Endothelial cell of umbilical vein (primary cell): ENCODE results near the gene UCKL1. TPM values are rescaled to one million over a fixed set of nuclear protein-coding genes. Genes with fewer than 3 reads are reported as not detected.

Source experiments
- BruUV-seq: library from RNA; stranded (reverse); fragments of 400-500 nt; replicated peaks from 2 replicates; lab custom pipeline; 2021; lab: Mats Ljungman, UMichigan
- CTCF ChIA-PET: fragments of 300-600, 350-600 bp; sonication (Branson Sonifier 250); formaldehyde crosslinking; loops from one replicate; lab custom pipeline; 2021; ENCODE audit warnings: antibody characterized with exemption, inconsistent platforms; lab: Charles Lee
- POLR2A ChIA-PET: fragments of 300-600, 350-600 bp; sonication (Branson Sonifier 250); formaldehyde crosslinking; loops from one replicate; lab custom pipeline; 2021; ENCODE audit warnings: antibody characterized with exemption, inconsistent platforms; lab: Charles Lee
- DNase-seq: peaks from one replicate; pipeline ENCODE4 v3.0.0-alpha.2; 2011; ENCODE audit warnings: low read depth, low spot score
- FAIRE-seq: peaks from 2 replicates; lab custom pipeline; 2011; peaks lifted over from hg19 to GRCh38; lab: Jason Lieb, UNC
- H2AFZ ChIP-seq: 2 replicates; pipeline ENCODE4 v1.6.0; 2012; ENCODE audit warnings: low read depth, low read length, control low read depth, inconsistent platforms
- H3K27ac ChIP-seq: 2 replicates; pipeline ENCODE4 v1.5.1; 2011; ENCODE audit warnings: low read depth, mild to moderate bottlenecking, control low read depth, low read length, moderate library complexity; ENCODE audit not compliant: insufficient read depth
- H3K27me3 ChIP-seq, 2 experiments: 2 replicates each; pipeline versions ENCODE4 v1.6.0 to v1.6.1; 2011; ENCODE audit warnings: low read length in 2 of 2, mixed read lengths in 1 of 2; ENCODE audit not compliant: control insufficient read depth in 2 of 2, insufficient read depth in 2 of 2
- H3K36me3 ChIP-seq, 2 experiments: 2 replicates in 1 of 2; 3 replicates in 1 of 2; pipeline ENCODE4 v1.5.1; 2011; ENCODE audit warnings: low read length in 2 of 2, mild to moderate bottlenecking in 1 of 2, moderate library complexity in 1 of 2; ENCODE audit not compliant: control insufficient read depth in 2 of 2, insufficient read depth in 2 of 2; ENCODE audit errors: extremely low read depth in 1 of 2
- H3K4me1 ChIP-seq: 3 replicates; pipeline ENCODE4 v1.5.1; 2011; ENCODE audit warnings: mild to moderate bottlenecking, low read length; ENCODE audit not compliant: control insufficient read depth, insufficient read depth; ENCODE audit errors: extremely low read depth
- H3K4me2 ChIP-seq: 2 replicates; pipeline ENCODE4 v1.6.1; 2011; ENCODE audit warnings: low read length, control low read depth, mixed read lengths; ENCODE audit not compliant: insufficient read depth
- H3K4me3 ChIP-seq, 3 experiments: fragments of 200-600 bp in 1 of 3; sonication (generic), shearing (Covaris generic) in 1 of 3; replicated peaks in 1 of 3; 2 replicates each; pipeline ENCODE4 v1.5.1; 2011 to 2016; ENCODE audit warnings: control low read depth in 3 of 3, low read length in 3 of 3, mild to moderate bottlenecking in 2 of 3, inconsistent platforms in 1 of 3, low read depth in 1 of 3, moderate library complexity in 1 of 3; ENCODE audit not compliant: insufficient read depth in 1 of 3
- H3K79me2 ChIP-seq: 2 replicates; pipeline ENCODE4 v1.6.0; 2012; ENCODE audit warnings: low read length, inconsistent platforms; ENCODE audit not compliant: control insufficient read depth, insufficient read depth
- H3K9ac ChIP-seq: replicated peaks from 2 replicates; pipeline ENCODE3; 2011; ENCODE audit warnings: low read length, control low read depth; ENCODE audit not compliant: insufficient read depth; ENCODE audit errors: extremely low read depth
- H3K9me1 ChIP-seq: replicated peaks from 3 replicates; pipeline ENCODE4 v1.6.0; 2011; ENCODE audit warnings: mild to moderate bottlenecking, low read length; ENCODE audit not compliant: control insufficient read depth, insufficient read depth; ENCODE audit errors: extremely low read depth
- H3K9me3 ChIP-seq: replicated peaks from 2 replicates; pipeline ENCODE4 v1.5.1; 2012; ENCODE audit warnings: low read length, inconsistent platforms; ENCODE audit not compliant: control insufficient read depth, insufficient read depth
- H4K20me1 ChIP-seq: replicated peaks from 2 replicates; pipeline ENCODE3; 2011; ENCODE audit warnings: mild to moderate bottlenecking, low read length; ENCODE audit not compliant: control insufficient read depth, insufficient read depth; ENCODE audit errors: extremely low read depth
- CTCF ChIP-seq, 2 donors: IDR thresholded peaks; 1 replicate in 1 of 2; 2 replicates in 1 of 2; pipeline ENCODE4 v1.5.1; 2011; ENCODE audit warnings: low read length in 2 of 2, mild to moderate bottlenecking in 2 of 2, moderate library complexity in 2 of 2, control low read depth in 1 of 2, inconsistent platforms in 1 of 2, low read depth in 1 of 2; ENCODE audit not compliant: insufficient read depth in 1 of 2; ENCODE audit errors: extremely low read depth in 1 of 2
- EZH2 ChIP-seq: IDR thresholded peaks from 2 replicates; pipeline ENCODE4 v1.6.1; 2012; ENCODE audit warnings: borderline replicate concordance, low read depth, mild to moderate bottlenecking, moderate library complexity, low read length, inconsistent platforms; ENCODE audit not compliant: severe bottlenecking
- FOS ChIP-seq: IDR thresholded peaks from 2 replicates; pipeline ENCODE4 v1.6.1; 2011; ENCODE audit warnings: mild to moderate bottlenecking, low read length, moderate library complexity, borderline replicate concordance; ENCODE audit not compliant: insufficient read depth
- GATA2 ChIP-seq: IDR thresholded peaks from 2 replicates; pipeline ENCODE4 v1.7.0; 2011; ENCODE audit warnings: low read depth, mild to moderate bottlenecking, moderate library complexity, mixed read lengths, low read length; ENCODE audit not compliant: insufficient read length, insufficient read depth
- JUN ChIP-seq: IDR thresholded peaks from 2 replicates; pipeline ENCODE4 v1.6.1; 2011; ENCODE audit warnings: borderline replicate concordance, low read depth; ENCODE audit not compliant: insufficient read length, insufficient read depth
- MAX ChIP-seq: IDR thresholded peaks from 2 replicates; pipeline ENCODE4 v1.6.1; 2011; ENCODE audit not compliant: insufficient read depth, insufficient read length
- MYC ChIP-seq: IDR thresholded peaks from one replicate; pipeline ENCODE4 v1.6.1; 2011; ENCODE audit warnings: mild to moderate bottlenecking, low read depth, low read length
- POLR2A ChIP-seq: IDR thresholded peaks from 2 replicates; pipeline ENCODE4 v1.6.1; 2012; ENCODE audit warnings: low read depth, mild to moderate bottlenecking, control low read depth, low read length
- POLR2AphosphoS5 ChIP-seq: IDR thresholded peaks from 2 replicates; pipeline ENCODE4 v1.6.1; 2012; ENCODE audit warnings: low read depth, mild to moderate bottlenecking, control low read depth, low read length, moderate library complexity; ENCODE audit not compliant: insufficient read depth
- dilution Hi-C: fragments of 300-500 bp; cut with MboI; formaldehyde crosslinking; loops from one replicate; pipeline ENCODE4 v1.15.0; 2019; ENCODE audit warnings: low sequenced_read_pairs; ENCODE audit not compliant: extremely low pct_ligation_motif_present
- intact Hi-C: fragments of 100-400 bp; cut with micrococcal nuclease; formaldehyde crosslinking; loops from one replicate; pipeline ENCODE4 v1.10.0; 2022
- microRNA counts: library from miRNA; unstranded; fragments of <30 nt; microRNA quantifications from one replicate; lab custom pipeline; 2016
- microRNA-seq: library from miRNA; unstranded; fragments of <30 nt; microRNA quantifications from one replicate; pipeline ENCODE4 v1.2.0, GENCODE V29; 2021; ENCODE audit warnings: borderline number of aligned reads, borderline replicate concordance
- polyA plus RNA-seq, 4 experiments: library from polyadenylated mRNA; depleted of rRNA in 3 of 4; stranded (reverse) in 3 of 4; unstranded in 1 of 4; fragments of >200 nt; gene quantifications; 2 replicates each; pipeline versions ENCODE4 v1.2.1 to v1.2.3, GENCODE V29; 2011 to 2012; ENCODE audit warnings: missing spikeins in 1 of 4
- small RNA-seq: library from RNA; depleted of rRNA; stranded (forward); fragments of <200 nt; gene quantifications from one replicate; pipeline ENCODE3, GENCODE V24; 2012; ENCODE audit warnings: low replicate concordance, low read depth; ENCODE audit not compliant: insufficient read depth, insufficient read length
- total RNA-seq: library from RNA; stranded (reverse); gene quantifications from 2 replicates; pipeline ENCODE4 v1.2.3, GENCODE V29; 2021

UCKL1 gene
- total and polyA plus RNA-seq, 2 donors (not counting 3 experiments of a cell fraction or from before 2014, with no cell fraction given) = 51.1 to 78.8 TPM

- Histone ChIP-seq H2AFZ (no peak overlapping the region), H3K9ac (no peak overlapping the region), H3K79me2 (peaks cover 3% of the 10 kb centered on the region), H3K36me3 (peaks cover 13 to 53% of the 10 kb centered on the region in 2 experiments), H3K9me1 (no peaks in the 10 kb centered on the region), H3K9me3 (no peaks in the 10 kb centered on the region), H4K20me1 (no peaks in the 10 kb centered on the region), H3K4me1 (peaks cover 6% of the 10 kb centered on the region), H3K4me2 (no peak overlapping the region), H3K27me3 (no peaks in the 10 kb centered on the region), H3K4me3 (no peak overlapping the region), H3K27ac (no peak overlapping the region)
- CTCF ChIA-PET = no interaction called here
- dilution Hi-C loops = no loop called here
- POLR2A ChIA-PET = no interaction called here
- BruUV-seq = no TSS peak
- DNase-seq (no peak), FAIRE-seq (no peak)
- TF ChIP-seq EZH2 (no peak), POLR2A (no peak), POLR2AphosphoS5 (no peak), GATA2 (no peak), MYC (no peak), MAX (no peak), JUN (no peak), CTCF (IDR thresholded peaks at IDR 0.05; ENCODE audit: extremely low read depth in 1 of 2, insufficient read depth in 1 of 2, low read depth in 1 of 2, low read length in 2 of 2) (no peak), FOS (no peak)
- intact Hi-C loops = loop anchor here (10.0 kb wide), 1 partner anchor 165 kb away; no protein-coding TSS in a partner anchor
Observed at GRCh38 chr20:63890201-63890576, 66.0 kb downstream of the UCKL1 start.

MicroRNA genes within 50 kb of the gene (microRNA counts, 767-probe panel; counts per million panel counts)
- 723 counts per million, percentile 96 among the panel's probes with 10 or more counts for microRNA hsa-miR-1914-5p (lab: Ali Mortazavi, UCI)
- 723 counts per million, percentile 96 among the panel's probes with 10 or more counts for microRNA hsa-miR-647 (lab: Ali Mortazavi, UCI)
- microRNA hsa-miR-941 (lab: Ali Mortazavi, UCI) = 723 counts per million, percentile 96 among the panel's probes with 10 or more counts

Small RNA genes within 50 kb of the gene (microRNA-seq; reads per million reads assigned to microRNA genes)
- gene MIR1914 = not detected
- gene MIR647 = not detected
- gene MIR941-1 = not detected
- not detected for gene MIR941-2
- not detected for gene MIR941-3
- not detected for gene MIR941-4
- not detected for gene MIR941-5

Small RNA genes within 50 kb of the gene (small RNA-seq; reads per million reads assigned to genes)
- gene MIR647 (not detected), gene MIR941-2 (not detected), gene MIR941-4 (not detected), gene MIR941-5 (not detected), gene RNU1-134P (12.3 reads per million, percentile 67 among the genes with 10 or more reads in this experiment)

Other genes with a start within 250 kb of the UCKL1 start
- 51.6 and 56.3 TPM in 2 replicates for gene ARFRP1, start 248.4 kb downstream of the UCKL1 start, total RNA-seq
- gene ARFRP1, start 248.4 kb downstream of the UCKL1 start, polyA plus RNA-seq = 37.0 and 48.7 TPM in 2 replicates
- gene ZGPAT, start 248.4 kb downstream of the UCKL1 start, total RNA-seq = 29.3 and 31.7 TPM in 2 replicates
- gene ZGPAT, start 248.4 kb downstream of the UCKL1 start, polyA plus RNA-seq = 23.1 and 24.4 TPM in 2 replicates
- 11.5 and 12.2 TPM in 2 replicates for gene LIME1, start 219.8 kb downstream of the UCKL1 start, total RNA-seq
- gene LIME1, start 219.8 kb downstream of the UCKL1 start, polyA plus RNA-seq = 10.7 and 16.3 TPM in 2 replicates
- 69.3 and 69.4 TPM in 2 replicates for gene SLC2A4RG, start 216.6 kb downstream of the UCKL1 start, total RNA-seq
- 41.7 and 66.5 TPM in 2 replicates for gene SLC2A4RG, start 216.6 kb downstream of the UCKL1 start, polyA plus RNA-seq
- gene ZBTB46, start 125.2 kb downstream of the UCKL1 start, total RNA-seq = 4.3 and 7.1 TPM in 2 replicates
- 1.3 TPM in 2 replicates for gene ZBTB46, start 125.2 kb downstream of the UCKL1 start, polyA plus RNA-seq
- not detected in 2 replicates for gene ABHD16B, start 94.9 kb downstream of the UCKL1 start, total RNA-seq
- not detected in 2 replicates for gene ABHD16B, start 94.9 kb downstream of the UCKL1 start, polyA plus RNA-seq
- 114 and 123 TPM in 2 replicates for gene TPD52L2, start 91.1 kb downstream of the UCKL1 start, total RNA-seq
- gene TPD52L2, start 91.1 kb downstream of the UCKL1 start, polyA plus RNA-seq = 142 and 151 TPM in 2 replicates
- gene DNAJC5, start 61.3 kb downstream of the UCKL1 start, total RNA-seq = 58.7 and 60.3 TPM in 2 replicates
- 40.1 and 44.7 TPM in 2 replicates for gene DNAJC5, start 61.3 kb downstream of the UCKL1 start, polyA plus RNA-seq
- gene ZNF512B, start 13.5 kb upstream of the UCKL1 start, total RNA-seq = 25.9 and 30.0 TPM in 2 replicates
- 8.7 and 10.0 TPM in 2 replicates for gene ZNF512B, start 13.5 kb upstream of the UCKL1 start, polyA plus RNA-seq
- gene SAMD10, start 23.2 kb upstream of the UCKL1 start, total RNA-seq = 4.7 and 5.7 TPM in 2 replicates
- 5.3 and 6.9 TPM in 2 replicates for gene SAMD10, start 23.2 kb upstream of the UCKL1 start, polyA plus RNA-seq
- 64.2 and 67.4 TPM in 2 replicates for gene PRPF6, start 24.7 kb upstream of the UCKL1 start, total RNA-seq
- 27.1 and 35.3 TPM in 2 replicates for gene PRPF6, start 24.7 kb upstream of the UCKL1 start, polyA plus RNA-seq
- 5.8 and 6.0 TPM in 2 replicates for gene C20orf204, start 79.8 kb upstream of the UCKL1 start, total RNA-seq
- 2.8 and 4.5 TPM in 2 replicates for gene C20orf204, start 79.8 kb upstream of the UCKL1 start, polyA plus RNA-seq
- 175 and 211 TPM in 2 replicates for gene SOX18, start 93.2 kb upstream of the UCKL1 start, total RNA-seq
- gene SOX18, start 93.2 kb upstream of the UCKL1 start, polyA plus RNA-seq = 20.9 and 21.8 TPM in 2 replicates
- 65.5 and 71.3 TPM in 2 replicates for gene TCEA2, start 106.8 kb upstream of the UCKL1 start, total RNA-seq
- 53.1 and 56.0 TPM in 2 replicates for gene TCEA2, start 106.8 kb upstream of the UCKL1 start, polyA plus RNA-seq
- 27.8 and 28.3 TPM in 2 replicates for gene RGS19, start 123.1 kb upstream of the UCKL1 start, total RNA-seq
- 33.7 and 69.6 TPM in 2 replicates for gene RGS19, start 123.1 kb upstream of the UCKL1 start, polyA plus RNA-seq
- 1.9 and 2.2 TPM in 2 replicates for gene OPRL1, start 123.7 kb upstream of the UCKL1 start, total RNA-seq
- 2.0 and 2.6 TPM in 2 replicates for gene OPRL1, start 123.7 kb upstream of the UCKL1 start, polyA plus RNA-seq
- not detected in 2 replicates for gene LKAAEAR1, start 128.0 kb upstream of the UCKL1 start, total RNA-seq
- 0.29 and 0.46 TPM in 2 replicates for gene LKAAEAR1, start 128.0 kb upstream of the UCKL1 start, polyA plus RNA-seq
- not detected in 2 replicates for gene NPBWR2, start 151.1 kb upstream of the UCKL1 start, total RNA-seq
- gene NPBWR2, start 151.1 kb upstream of the UCKL1 start, polyA plus RNA-seq = not detected in 2 replicates
- gene MYT1, start 208.0 kb upstream of the UCKL1 start, total RNA-seq = not detected in 2 replicates
- gene MYT1, start 208.0 kb upstream of the UCKL1 start, polyA plus RNA-seq = not detected in 2 replicates